HepG2 (cell line): ENCODE measurements around the gene MED9. TPM values are rescaled to one million over a fixed set of nuclear protein-coding genes. Genes with fewer than 3 reads are reported as not detected.
A peak's percentile ranks its signal among the peaks of the same experiment; 100 is the strongest.

Experiments used
- ATF2 ChIP-seq: sonication (generic); formaldehyde crosslinking; IDR thresholded peaks from 2 replicates; pipeline ENCODE4 v1.4.0; 2020; ENCODE audit warnings: missing genetic modification reagents
- GATAD1 ChIP-seq: IDR thresholded peaks from 2 replicates; pipeline ENCODE4 v1.6.1; 2016; ENCODE audit warnings: missing genetic modification reagents, missing compliant biosample characterization
- GMEB2 ChIP-seq: IDR thresholded peaks from 2 replicates; pipeline ENCODE4 v1.6.1; 2016; ENCODE audit warnings: missing biosample characterization, missing genetic modification reagents, low read depth
- IKZF1 ChIP-seq: fragments of 450-650 bp; IDR thresholded peaks from 2 replicates; pipeline ENCODE4 v1.7.1; 2016
- MAFK ChIP-seq, 2 experiments: IDR thresholded peaks in 1 of 2; conservative IDR thresholded peaks in 1 of 2; 2 replicates each; pipeline ENCODE4 v1.6.1; 2011; ENCODE audit warnings: improper control_type of control experiment in 2 of 2, low read length in 2 of 2
- NFE2L1 ChIP-seq: sonication (generic); formaldehyde crosslinking; IDR thresholded peaks from 2 replicates; pipeline ENCODE4 v1.4.0; 2020; ENCODE audit warnings: missing genetic modification reagents, mild to moderate bottlenecking, borderline replicate concordance
- REL ChIP-seq: sonication (generic); formaldehyde crosslinking; conservative IDR thresholded peaks from 2 replicates; pipeline ENCODE4 v1.8.0; 2022; ENCODE audit warnings: mild to moderate bottlenecking, missing genetic modification reagents, moderate library complexity
- SP5 ChIP-seq: IDR thresholded peaks from 2 replicates; pipeline ENCODE4 v1.6.1; 2016; ENCODE audit warnings: low read depth, borderline replicate concordance
- SRSF1 ChIP-seq: fragments of 200-400 bp; formaldehyde crosslinking; optimal IDR thresholded peaks from 2 replicates; pipeline ENCODE3; 2017; ENCODE audit warnings: mild to moderate bottlenecking, low read depth, low read length, moderate library complexity
- U2AF2 ChIP-seq: fragments of 200-400 bp; formaldehyde crosslinking; IDR thresholded peaks from 2 replicates; pipeline ENCODE4 v1.6.1; 2017; ENCODE audit warnings: low read depth, mild to moderate bottlenecking, low read length
- ZNF430 ChIP-seq: sonication (generic); formaldehyde crosslinking; IDR thresholded peaks from 2 replicates; pipeline ENCODE4 v1.9.0; 2021; ENCODE audit warnings: mild to moderate bottlenecking, missing genetic modification reagents
- ZUFSP ChIP-seq: sonication (generic); formaldehyde crosslinking; IDR thresholded peaks from 2 replicates; pipeline ENCODE4 v1.9.0; 2021; ENCODE audit warnings: missing genetic modification reagents, mild to moderate bottlenecking, borderline replicate concordance
- polyA plus RNA-seq, 8 experiments: library from polyadenylated mRNA; depleted of rRNA in 3 of 8; stranded (reverse) in 7 of 8; unstranded in 1 of 8; fragments of >200 nt; fragmentation: Illumina TruSeq in 4 of 8; extraction: Trizol in 4 of 8; gene quantifications; 2 replicates each; pipeline versions ENCODE4 v1.2.1 to v1.2.3, GENCODE V29; 2011 to 2016; ENCODE audit warnings: low read depth in 4 of 8, missing spikeins in 1 of 8, mixed read lengths in 1 of 8; ENCODE audit not compliant: insufficient read depth in 1 of 8
- total RNA-seq, 5 experiments: library from RNA; depleted of rRNA; stranded (reverse); fragments of >200 nt; fragmentation: Illumina TruSeq; extraction: Trizol; gene quantifications; 2 replicates each; pipeline ENCODE4 v1.2.3, GENCODE V29; 2016; ENCODE audit warnings: low read depth in 1 of 5
- TF ChIP-seq, protein P1 (sequence below): sonication (generic); formaldehyde crosslinking; IDR thresholded peaks from 2 replicates; pipeline ENCODE4 v1.5.1; 2020; ENCODE audit warnings: mild to moderate bottlenecking, missing genetic modification reagents
- TF ChIP-seq, protein P2 (sequence below): sonication (generic); formaldehyde crosslinking; IDR thresholded peaks from 2 replicates; pipeline ENCODE4 v1.4.0; 2020; ENCODE audit warnings: missing genetic modification reagents

The MED9 gene
- total and polyA plus RNA-seq, 2 of the 13 experiments (the other 11 are each of a cell fraction or from before 2014, with no cell fraction given): 11.9 to 15.1 TPM

GRCh38 chr17:17496189-17497064 is 19.6 kb downstream of the MED9 start, which contains the start of gene RASD1 (continued):
- TF ChIP-seq GATAD1 (CRISPR knock-in tag) (no peak), ZNF430 (peak; percentile 50; the same call in 1 of the 2 replicates), U2AF2 (no peak), MAFK (conservative IDR thresholded peaks at IDR 0.05 in 1 of 2, IDR thresholded peaks at IDR 0.05 in 1 of 2; ENCODE audit: low read length in 2 of 2) (no peak), GMEB2 (CRISPR knock-in tag) (no peak), SP5 (CRISPR knock-in tag) (peak; percentile 82), ATF2 (CRISPR knock-in tag) (0 out of 2 replicates have a peak, but pooled peaks have one; percentile 21), REL (CRISPR knock-in tag) (no peak), ZUFSP (CRISPR knock-in tag) (no peak), SRSF1 (peak; percentile 40), IKZF1 (no peak), NFE2L1 (CRISPR knock-in tag) (no peak)
- TF ChIP-seq, protein P1, sequence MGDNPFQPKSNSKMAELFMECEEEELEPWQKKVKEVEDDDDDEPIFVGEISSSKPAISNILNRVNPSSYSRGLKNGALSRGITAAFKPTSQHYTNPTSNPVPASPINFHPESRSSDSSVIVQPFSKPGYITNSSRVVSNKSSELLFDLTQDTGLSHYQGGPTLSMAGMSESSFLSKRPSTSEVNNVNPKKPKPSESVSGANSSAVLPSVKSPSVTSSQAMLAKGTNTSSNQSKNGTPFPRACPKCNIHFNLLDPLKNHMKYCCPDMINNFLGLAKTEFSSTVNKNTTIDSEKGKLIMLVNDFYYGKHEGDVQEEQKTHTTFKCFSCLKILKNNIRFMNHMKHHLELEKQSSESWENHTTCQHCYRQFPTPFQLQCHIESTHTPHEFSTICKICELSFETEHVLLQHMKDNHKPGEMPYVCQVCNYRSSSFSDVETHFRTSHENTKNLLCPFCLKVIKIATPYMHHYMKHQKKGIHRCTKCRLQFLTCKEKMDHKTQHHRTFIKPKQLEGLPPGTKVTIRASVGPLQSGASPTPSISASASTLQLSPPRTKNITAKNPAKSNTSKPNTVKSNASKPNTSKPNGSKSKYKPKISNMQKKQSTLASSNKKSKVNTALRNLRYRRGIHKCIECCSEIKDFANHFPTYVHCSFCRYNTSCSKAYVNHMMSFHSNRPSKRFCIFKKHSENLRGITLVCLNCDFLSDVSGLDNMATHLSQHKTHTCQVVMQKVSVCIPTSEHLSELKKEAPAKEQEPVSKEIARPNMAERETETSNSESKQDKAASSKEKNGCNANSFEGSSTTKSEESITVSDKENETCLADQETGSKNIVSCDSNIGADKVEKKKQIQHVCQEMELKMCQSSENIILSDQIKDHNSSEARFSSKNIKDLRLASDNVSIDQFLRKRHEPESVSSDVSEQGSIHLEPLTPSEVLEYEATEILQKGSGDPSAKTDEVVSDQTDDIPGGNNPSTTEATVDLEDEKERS (CRISPR knock-in tag): no peak
- TF ChIP-seq, protein P2, sequence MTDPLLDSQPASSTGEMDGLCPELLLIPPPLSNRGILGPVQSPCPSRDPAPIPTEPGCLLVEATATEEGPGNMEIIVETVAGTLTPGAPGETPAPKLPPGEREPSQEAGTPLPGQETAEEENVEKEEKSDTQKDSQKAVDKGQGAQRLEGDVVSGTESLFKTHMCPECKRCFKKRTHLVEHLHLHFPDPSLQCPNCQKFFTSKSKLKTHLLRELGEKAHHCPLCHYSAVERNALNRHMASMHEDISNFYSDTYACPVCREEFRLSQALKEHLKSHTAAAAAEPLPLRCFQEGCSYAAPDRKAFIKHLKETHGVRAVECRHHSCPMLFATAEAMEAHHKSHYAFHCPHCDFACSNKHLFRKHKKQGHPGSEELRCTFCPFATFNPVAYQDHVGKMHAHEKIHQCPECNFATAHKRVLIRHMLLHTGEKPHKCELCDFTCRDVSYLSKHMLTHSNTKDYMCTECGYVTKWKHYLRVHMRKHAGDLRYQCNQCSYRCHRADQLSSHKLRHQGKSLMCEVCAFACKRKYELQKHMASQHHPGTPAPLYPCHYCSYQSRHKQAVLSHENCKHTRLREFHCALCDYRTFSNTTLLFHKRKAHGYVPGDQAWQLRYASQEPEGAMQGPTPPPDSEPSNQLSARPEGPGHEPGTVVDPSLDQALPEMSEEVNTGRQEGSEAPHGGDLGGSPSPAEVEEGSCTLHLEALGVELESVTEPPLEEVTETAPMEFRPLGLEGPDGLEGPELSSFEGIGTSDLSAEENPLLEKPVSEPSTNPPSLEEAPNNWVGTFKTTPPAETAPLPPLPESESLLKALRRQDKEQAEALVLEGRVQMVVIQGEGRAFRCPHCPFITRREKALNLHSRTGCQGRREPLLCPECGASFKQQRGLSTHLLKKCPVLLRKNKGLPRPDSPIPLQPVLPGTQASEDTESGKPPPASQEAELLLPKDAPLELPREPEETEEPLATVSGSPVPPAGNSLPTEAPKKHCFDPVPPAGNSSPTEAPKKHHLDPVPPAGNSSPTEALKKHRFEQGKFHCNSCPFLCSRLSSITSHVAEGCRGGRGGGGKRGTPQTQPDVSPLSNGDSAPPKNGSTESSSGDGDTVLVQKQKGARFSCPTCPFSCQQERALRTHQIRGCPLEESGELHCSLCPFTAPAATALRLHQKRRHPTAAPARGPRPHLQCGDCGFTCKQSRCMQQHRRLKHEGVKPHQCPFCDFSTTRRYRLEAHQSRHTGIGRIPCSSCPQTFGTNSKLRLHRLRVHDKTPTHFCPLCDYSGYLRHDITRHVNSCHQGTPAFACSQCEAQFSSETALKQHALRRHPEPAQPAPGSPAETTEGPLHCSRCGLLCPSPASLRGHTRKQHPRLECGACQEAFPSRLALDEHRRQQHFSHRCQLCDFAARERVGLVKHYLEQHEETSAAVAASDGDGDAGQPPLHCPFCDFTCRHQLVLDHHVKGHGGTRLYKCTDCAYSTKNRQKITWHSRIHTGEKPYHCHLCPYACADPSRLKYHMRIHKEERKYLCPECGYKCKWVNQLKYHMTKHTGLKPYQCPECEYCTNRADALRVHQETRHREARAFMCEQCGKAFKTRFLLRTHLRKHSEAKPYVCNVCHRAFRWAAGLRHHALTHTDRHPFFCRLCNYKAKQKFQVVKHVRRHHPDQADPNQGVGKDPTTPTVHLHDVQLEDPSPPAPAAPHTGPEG (CRISPR knock-in tag): peak; percentile 91
